ENCODE results near the gene HSP90AB1. TPM values are rescaled to one million over a fixed set of nuclear protein-coding genes. Genes with fewer than 3 reads are reported as not detected.

HSP90AB1 gene
- total and polyA plus RNA-seq, 9 of the 15 experiments (the other 6 are each of a cell fraction or from before 2014, with no cell fraction given), result 1,780 to 3,358 (median 2,262) TPM

DNA sequence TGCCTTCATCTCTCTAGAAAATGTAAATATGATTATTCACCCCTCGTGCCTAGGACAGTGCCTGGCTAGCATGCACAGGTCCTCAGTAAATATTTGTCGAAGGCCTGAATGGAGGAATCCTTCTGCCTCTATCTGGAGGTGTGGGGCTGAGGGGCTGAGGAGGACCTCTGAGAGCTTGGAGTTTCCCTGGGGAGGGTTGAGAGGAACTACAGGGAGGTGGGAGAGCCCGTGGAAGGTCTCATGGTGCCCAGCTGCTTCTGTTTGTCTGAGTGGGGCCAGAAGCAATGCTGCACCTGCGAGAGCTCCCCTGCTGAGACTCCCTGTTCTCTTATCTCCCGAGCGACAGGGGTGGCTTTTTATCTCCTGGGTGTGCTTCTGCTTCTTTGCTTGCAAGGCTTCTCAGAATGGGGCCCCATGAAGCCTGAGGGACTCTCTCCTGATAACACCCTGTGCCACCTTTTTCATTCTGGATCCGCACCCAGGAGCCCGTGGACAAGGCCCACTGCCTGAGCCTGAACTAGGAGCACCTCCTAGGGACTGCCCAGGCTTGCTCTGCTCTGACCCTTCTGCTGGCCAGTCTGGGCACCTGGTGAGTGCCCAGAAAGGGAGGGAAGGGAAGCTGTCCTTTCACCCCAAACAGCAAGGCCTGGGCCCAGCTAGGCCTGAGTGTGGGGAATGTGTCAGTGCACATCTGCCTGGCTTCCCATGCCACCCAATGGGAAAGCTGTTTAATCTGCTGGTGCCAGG lies 21.1 kb upstream of the HSP90AB1 start (continued):
- TF ChIP-seq, protein P1, sequence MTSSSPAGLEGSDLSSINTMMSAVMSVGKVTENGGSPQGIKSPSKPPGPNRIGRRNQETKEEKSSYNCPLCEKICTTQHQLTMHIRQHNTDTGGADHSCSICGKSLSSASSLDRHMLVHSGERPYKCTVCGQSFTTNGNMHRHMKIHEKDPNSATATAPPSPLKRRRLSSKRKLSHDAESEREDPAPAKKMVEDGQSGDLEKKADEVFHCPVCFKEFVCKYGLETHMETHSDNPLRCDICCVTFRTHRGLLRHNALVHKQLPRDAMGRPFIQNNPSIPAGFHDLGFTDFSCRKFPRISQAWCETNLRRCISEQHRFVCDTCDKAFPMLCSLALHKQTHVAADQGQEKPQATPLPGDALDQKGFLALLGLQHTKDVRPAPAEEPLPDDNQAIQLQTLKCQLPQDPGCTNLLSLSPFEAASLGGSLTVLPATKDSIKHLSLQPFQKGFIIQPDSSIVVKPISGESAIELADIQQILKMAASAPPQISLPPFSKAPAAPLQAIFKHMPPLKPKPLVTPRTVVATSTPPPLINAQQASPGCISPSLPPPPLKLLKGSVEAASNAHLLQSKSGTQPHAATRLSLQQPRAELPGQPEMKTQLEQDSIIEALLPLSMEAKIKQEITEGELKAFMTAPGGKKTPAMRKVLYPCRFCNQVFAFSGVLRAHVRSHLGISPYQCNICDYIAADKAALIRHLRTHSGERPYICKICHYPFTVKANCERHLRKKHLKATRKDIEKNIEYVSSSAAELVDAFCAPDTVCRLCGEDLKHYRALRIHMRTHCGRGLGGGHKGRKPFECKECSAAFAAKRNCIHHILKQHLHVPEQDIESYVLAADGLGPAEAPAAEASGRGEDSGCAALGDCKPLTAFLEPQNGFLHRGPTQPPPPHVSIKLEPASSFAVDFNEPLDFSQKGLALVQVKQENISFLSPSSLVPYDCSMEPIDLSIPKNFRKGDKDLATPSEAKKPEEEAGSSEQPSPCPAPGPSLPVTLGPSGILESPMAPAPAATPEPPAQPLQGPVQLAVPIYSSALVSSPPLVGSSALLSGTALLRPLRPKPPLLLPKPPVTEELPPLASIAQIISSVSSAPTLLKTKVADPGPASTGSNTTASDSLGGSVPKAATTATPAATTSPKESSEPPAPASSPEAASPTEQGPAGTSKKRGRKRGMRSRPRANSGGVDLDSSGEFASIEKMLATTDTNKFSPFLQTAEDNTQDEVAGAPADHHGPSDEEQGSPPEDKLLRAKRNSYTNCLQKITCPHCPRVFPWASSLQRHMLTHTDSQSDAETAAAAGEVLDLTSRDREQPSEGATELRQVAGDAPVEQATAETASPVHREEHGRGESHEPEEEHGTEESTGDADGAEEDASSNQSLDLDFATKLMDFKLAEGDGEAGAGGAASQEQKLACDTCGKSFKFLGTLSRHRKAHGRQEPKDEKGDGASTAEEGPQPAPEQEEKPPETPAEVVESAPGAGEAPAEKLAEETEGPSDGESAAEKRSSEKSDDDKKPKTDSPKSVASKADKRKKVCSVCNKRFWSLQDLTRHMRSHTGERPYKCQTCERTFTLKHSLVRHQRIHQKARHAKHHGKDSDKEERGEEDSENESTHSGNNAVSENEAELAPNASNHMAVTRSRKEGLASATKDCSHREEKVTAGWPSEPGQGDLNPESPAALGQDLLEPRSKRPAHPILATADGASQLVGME (CRISPR knock-in tag; IDR thresholded peaks at IDR 0.05), result no peak
- TF ChIP-seq NR1H2 (CRISPR knock-in tag; IDR thresholded peaks at IDR 0.05), result no peak
- no peak for TF ChIP-seq ILF3 (IDR thresholded peaks at IDR 0.05; ENCODE audit: borderline replicate concordance)
- TF ChIP-seq ZBED1 (IDR thresholded peaks at IDR 0.05), result peak; percentile 81; the same call in 1 of the 2 replicates
- 0 out of 2 replicates have a peak, but pooled peaks have one; percentile 27 for TF ChIP-seq JUNB (CRISPR knock-in tag; conservative IDR thresholded peaks at IDR 0.05)
- TF ChIP-seq ZNF444 (CRISPR knock-in tag; IDR thresholded peaks at IDR 0.05), result no peak
- TF ChIP-seq, protein P2, sequence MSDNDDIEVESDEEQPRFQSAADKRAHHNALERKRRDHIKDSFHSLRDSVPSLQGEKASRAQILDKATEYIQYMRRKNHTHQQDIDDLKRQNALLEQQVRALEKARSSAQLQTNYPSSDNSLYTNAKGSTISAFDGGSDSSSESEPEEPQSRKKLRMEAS (CRISPR knock-in tag; IDR thresholded peaks at IDR 0.05), result peak; percentile 48; the same call in 1 of the 2 replicates
- TF ChIP-seq, protein P3, sequence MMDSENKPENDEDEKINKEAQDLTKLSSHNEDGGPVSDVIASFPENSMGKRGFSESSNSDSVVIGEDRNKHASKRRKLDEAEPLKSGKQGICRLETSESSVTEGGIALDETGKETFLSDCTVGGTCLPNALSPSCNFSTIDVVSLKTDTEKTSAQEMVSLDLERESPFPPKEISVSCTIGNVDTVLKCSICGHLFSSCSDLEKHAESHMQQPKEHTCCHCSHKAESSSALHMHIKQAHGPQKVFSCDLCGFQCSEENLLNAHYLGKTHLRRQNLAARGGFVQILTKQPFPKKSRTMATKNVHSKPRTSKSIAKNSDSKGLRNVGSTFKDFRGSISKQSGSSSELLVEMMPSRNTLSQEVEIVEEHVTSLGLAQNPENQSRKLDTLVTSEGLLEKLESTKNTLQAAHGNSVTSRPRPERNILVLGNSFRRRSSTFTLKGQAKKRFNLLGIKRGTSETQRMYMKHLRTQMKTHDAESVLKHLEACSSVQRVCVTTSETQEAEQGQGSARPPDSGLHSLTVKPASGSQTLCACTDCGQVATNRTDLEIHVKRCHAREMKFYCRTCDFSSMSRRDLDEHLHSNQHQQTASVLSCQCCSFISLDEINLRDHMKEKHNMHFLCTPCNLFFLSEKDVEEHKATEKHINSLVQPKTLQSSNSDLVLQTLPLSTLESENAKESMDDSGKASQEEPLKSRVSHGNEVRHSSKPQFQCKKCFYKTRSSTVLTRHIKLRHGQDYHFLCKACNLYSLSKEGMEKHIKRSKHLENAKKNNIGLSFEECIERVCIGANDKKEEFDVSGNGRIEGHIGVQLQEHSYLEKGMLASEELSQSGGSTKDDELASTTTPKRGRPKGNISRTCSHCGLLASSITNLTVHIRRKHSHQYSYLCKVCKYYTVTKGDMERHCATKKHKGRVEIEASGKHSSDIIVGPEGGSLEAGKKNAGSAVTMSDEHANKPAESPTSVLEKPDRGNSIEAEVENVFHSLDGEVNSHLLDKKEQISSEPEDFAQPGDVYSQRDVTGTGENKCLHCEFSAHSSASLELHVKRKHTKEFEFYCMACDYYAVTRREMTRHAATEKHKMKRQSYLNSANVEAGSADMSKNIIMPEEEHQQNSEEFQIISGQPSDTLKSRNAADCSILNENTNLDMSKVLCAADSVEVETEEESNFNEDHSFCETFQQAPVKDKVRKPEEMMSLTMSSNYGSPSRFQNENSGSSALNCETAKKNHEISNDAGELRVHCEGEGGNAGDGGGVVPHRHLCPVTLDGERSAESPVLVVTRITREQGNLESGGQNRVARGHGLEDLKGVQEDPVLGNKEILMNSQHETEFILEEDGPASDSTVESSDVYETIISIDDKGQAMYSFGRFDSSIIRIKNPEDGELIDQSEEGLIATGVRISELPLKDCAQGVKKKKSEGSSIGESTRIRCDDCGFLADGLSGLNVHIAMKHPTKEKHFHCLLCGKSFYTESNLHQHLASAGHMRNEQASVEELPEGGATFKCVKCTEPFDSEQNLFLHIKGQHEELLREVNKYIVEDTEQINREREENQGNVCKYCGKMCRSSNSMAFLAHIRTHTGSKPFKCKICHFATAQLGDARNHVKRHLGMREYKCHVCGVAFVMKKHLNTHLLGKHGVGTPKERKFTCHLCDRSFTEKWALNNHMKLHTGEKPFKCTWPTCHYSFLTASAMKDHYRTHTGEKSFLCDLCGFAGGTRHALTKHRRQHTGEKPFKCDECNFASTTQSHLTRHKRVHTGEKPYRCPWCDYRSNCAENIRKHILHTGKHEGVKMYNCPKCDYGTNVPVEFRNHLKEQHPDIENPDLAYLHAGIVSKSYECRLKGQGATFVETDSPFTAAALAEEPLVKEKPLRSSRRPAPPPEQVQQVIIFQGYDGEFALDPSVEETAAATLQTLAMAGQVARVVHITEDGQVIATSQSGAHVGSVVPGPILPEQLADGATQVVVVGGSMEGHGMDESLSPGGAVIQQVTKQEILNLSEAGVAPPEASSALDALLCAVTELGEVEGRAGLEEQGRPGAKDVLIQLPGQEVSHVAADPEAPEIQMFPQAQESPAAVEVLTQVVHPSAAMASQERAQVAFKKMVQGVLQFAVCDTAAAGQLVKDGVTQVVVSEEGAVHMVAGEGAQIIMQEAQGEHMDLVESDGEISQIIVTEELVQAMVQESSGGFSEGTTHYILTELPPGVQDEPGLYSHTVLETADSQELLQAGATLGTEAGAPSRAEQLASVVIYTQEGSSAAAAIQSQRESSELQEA (IDR thresholded peaks at IDR 0.05; ENCODE audit: low read depth), result no peak
- TF ChIP-seq BRD4 (IDR thresholded peaks at IDR 0.05), result no peak
- TF ChIP-seq RB1 (IDR thresholded peaks at IDR 0.05; ENCODE audit: low read depth), result 0 out of 2 replicates have a peak, but pooled peaks have one; percentile 37
- TF ChIP-seq TEAD4 (IDR thresholded peaks at IDR 0.05; ENCODE audit: low read length), result peak; percentile 97
- no peak for TF ChIP-seq TEAD4 (CRISPR knock-in tag; IDR thresholded peaks at IDR 0.05; ENCODE audit: borderline replicate concordance)
- peak; percentile 89 for TF ChIP-seq ZNF766 (CRISPR knock-in tag; conservative IDR thresholded peaks at IDR 0.05)
- 0 out of 2 replicates have a peak, but pooled peaks have one; percentile 14 for TF ChIP-seq KLF10 (CRISPR knock-in tag; IDR thresholded peaks at IDR 0.05)

Measured in K562 (cell line).